Ascending aorta (tissue), 2 donors: Measurements from ENCODE around the gene CYFIP2. TPM values are rescaled to one million over a fixed set of nuclear protein-coding genes. Genes with fewer than 3 reads are reported as not detected.
A peak's percentile ranks its signal among the peaks of the same experiment; 100 is the strongest.

Source experiments
- DNase-seq, 2 donors: peaks; one replicate each; pipeline ENCODE4 v3.0.0-alpha.2; 2019; ENCODE audit warnings: low spot score in 2 of 2
- H3K27ac ChIP-seq, 2 donors: fragments of 200-600 bp; sonication (generic); one replicate each; pipeline ENCODE4 v1.5.1; 2016 to 2017; ENCODE audit warnings: mild to moderate bottlenecking in 1 of 2
- H3K27me3 ChIP-seq: fragments of 200-600 bp; sonication (generic); one replicate; pipeline ENCODE4 v1.5.1; 2017
- H3K36me3 ChIP-seq, 2 donors: fragments of 200-600 bp; sonication (generic); one replicate each; pipeline ENCODE4 v1.5.1; 2016
- H3K4me1 ChIP-seq, 2 donors: fragments of 200-600 bp; sonication (generic); one replicate each; pipeline ENCODE4 v1.5.1; 2016 to 2017; ENCODE audit warnings: mild to moderate bottlenecking in 1 of 2
- H3K4me3 ChIP-seq, 2 donors: fragments of 200-600 bp; sonication (generic); one replicate each; pipeline ENCODE4 v1.5.1; 2016 to 2017; ENCODE audit warnings: mild to moderate bottlenecking in 1 of 2
- H3K9me3 ChIP-seq, 2 donors: fragments of 200-600 bp; sonication (generic); one replicate each; pipeline ENCODE4 v1.5.1; 2016
- intact Hi-C: fragments of 100-400 bp; cut with DNase I; formaldehyde crosslinking; loops from one replicate; pipeline ENCODE4 v1.15.1; 2023
- total RNA-seq: library from RNA; depleted of rRNA; stranded (reverse); fragments of >200 nt; gene quantifications from one replicate; pipeline ENCODE4 v1.1.0, GENCODE V29; 2016
- TF ChIP-seq, protein P1 (sequence below), 3 experiments: fragments of 200-600 bp in 2 of 3; fragments of 450-650 bp in 1 of 3; sonication (generic) in 2 of 3; IDR thresholded peaks; one replicate each; pipeline ENCODE4 v1.5.1; 2016 to 2019; ENCODE audit warnings: antibody characterized with exemption in 3 of 3, mild to moderate bottlenecking in 1 of 3, moderate library complexity in 1 of 3

CYFIP2 gene
- total RNA-seq, 1 donor from 2014 or later: 78.1 TPM

DNA sequence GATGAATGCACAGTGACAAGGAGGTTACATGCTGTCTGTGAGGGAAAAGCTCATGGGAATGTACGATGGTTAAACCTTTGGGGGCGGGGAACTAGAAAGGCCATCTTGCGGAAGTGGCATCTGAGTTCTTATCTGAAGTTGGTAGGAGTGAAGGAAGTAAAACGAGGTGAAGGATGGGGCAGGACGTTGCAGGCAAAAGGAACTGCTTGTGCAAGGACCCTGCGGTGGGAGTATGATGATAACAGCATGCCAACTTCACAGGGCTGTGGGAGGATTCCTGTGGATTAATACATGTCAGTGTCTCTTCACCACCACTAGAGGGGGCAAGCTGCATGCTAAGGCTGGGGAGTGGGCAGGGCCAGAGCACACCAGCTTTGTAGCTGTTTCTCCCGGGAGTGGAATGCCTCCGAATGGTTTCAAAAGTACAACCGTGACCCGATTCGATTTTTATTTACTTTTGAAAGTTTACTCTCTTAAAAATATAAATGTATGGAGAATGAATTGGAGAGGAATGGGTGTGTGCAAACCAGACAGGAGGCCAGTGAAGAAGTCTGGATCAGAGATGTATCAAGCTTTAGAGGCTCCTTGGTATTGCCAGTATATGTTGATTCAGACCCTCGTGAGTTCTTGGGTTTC is 62.5 kb downstream of the CYFIP2 start:
- Histone ChIP-seq H3K36me3 (peaks cover 8 to 28% of the 10 kb centered on the region in 2 donors), H3K9me3 (no peaks in the 10 kb centered on the region), H3K4me1 (no peaks in the 10 kb centered on the region), H3K4me3 (peak overlapping the region; percentile 2 to 37), H3K27me3 (no peaks in the 10 kb centered on the region), H3K27ac (no peak overlapping the region)
- intact Hi-C loops: loop anchor here (1.0 to 5.0 kb wide), 3 partner anchors 147 to 414 kb away; partner anchors contain the start of gene LSM11
- DNase-seq: peak in 1 of 2 donors; percentile 70
- TF ChIP-seq, protein P1, sequence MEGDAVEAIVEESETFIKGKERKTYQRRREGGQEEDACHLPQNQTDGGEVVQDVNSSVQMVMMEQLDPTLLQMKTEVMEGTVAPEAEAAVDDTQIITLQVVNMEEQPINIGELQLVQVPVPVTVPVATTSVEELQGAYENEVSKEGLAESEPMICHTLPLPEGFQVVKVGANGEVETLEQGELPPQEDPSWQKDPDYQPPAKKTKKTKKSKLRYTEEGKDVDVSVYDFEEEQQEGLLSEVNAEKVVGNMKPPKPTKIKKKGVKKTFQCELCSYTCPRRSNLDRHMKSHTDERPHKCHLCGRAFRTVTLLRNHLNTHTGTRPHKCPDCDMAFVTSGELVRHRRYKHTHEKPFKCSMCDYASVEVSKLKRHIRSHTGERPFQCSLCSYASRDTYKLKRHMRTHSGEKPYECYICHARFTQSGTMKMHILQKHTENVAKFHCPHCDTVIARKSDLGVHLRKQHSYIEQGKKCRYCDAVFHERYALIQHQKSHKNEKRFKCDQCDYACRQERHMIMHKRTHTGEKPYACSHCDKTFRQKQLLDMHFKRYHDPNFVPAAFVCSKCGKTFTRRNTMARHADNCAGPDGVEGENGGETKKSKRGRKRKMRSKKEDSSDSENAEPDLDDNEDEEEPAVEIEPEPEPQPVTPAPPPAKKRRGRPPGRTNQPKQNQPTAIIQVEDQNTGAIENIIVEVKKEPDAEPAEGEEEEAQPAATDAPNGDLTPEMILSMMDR (IDR thresholded peaks at IDR 0.05): peak; percentile 79 to 91 (median 83)

DNA sequence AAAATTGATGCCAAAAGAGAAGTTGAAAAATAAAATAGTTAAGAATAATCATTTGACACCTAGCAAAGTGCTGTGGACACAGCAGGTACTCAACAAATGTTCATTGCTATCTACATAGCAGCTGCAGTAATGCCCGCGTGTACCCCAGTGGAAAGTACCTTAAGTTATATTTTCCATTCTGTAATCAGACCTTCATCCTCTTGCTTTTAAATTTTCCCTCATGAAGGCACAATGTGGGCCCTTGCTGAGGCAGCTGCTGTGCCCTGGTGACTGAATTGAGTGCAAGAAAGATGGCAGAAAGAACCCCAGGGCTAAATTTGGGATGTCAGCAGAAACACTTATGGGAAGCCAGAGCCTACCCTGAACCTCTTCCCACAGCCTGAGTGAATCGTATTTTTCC is 65.9 kb downstream of the CYFIP2 start:
- no peak overlapping the region for H3K27ac ChIP-seq
- H3K36me3 ChIP-seq: peaks cover 8 to 25% of the 10 kb centered on the region in 2 donors
- H3K27me3 ChIP-seq: no peaks in the 10 kb centered on the region
- no peaks in the 10 kb centered on the region for H3K4me1 ChIP-seq
- DNase-seq: no peak
- no peak overlapping the region for H3K4me3 ChIP-seq
- H3K9me3 ChIP-seq: no peaks in the 10 kb centered on the region
- TF ChIP-seq, protein P1 (IDR thresholded peaks at IDR 0.05): no peak
- intact Hi-C loops: no loop called here

DNA sequence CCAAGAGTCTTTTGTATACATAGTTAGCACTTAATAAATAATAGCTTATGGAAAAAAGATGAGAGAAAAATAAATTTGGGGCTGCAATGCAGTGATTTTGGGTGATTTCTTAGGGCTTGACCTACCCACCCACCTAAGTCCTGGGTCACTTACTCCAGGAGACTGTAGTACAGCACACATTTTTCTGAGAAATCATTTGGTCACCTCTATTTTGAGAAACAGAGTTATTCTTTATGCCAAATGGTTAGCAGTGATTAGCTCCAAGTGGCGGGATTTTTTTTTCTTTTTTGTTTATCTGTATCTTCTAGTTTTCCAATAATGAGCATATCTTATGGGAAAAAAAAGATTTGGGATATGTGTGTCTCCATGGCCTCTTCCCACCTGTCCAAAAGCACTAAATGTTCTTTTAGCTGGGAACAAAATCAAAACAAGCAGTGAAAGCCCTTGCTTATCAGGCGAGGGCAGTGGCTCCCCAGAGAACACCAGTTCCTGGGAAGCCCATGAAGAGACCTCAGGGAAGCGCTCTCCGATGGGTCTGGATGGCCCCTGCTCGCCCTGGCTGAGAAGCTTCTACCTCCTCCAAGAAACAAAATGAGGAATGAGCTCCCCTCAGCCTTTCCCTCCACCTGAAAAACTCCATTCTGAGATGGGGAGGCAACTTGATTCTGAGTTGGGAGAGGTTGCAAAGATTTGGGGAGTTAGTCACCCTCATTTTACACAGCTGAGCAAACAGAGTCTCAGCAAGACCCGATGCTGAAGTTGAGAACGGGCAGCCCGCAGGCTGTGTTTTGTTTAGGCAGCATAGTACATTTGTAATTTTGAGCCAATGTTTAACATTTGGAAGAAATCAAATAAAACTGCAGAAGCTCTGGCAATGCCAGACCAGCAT is 69.9 kb downstream of the CYFIP2 start:
- TF ChIP-seq, protein P1 (IDR thresholded peaks at IDR 0.05): no peak
- Histone ChIP-seq H3K4me3 (no peak overlapping the region), H3K27ac (no peak overlapping the region), H3K36me3 (peaks cover 7 to 37% of the 10 kb centered on the region in 2 donors), H3K27me3 (no peaks in the 10 kb centered on the region), H3K4me1 (no peaks in the 10 kb centered on the region), H3K9me3 (peaks cover 0 to 3% of the 10 kb centered on the region in 2 donors)
- DNase-seq: no peak
- intact Hi-C loops: no loop called here

- no peaks in the 10 kb centered on the region for H3K4me1 ChIP-seq
These were observed 70.5 kb downstream of the CYFIP2 start for GRCh38 chr5:157336423-157336744.

DNA sequence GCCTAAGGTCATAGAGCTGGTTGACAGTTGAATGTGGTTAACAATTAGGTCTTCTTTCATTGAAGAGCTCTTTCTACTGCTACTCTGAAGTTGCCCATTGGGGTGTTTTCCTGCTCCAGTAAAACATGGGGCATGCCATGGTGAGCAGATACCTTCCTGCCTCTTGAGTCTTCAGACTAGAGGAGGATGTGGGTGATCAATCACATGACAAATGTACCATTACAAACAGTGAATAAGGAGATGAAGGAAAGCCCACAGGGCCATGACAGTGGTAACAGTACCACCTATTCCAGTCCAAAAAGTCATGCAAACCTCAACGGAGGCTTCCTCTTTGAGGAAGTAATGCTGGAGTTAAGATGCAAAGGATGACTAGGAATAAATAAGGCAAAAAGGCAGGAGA is 73.5 kb downstream of the CYFIP2 start:
- no peak for DNase-seq
- no peak overlapping the region for H3K4me3 ChIP-seq
- H3K4me1 ChIP-seq: no peaks in the 10 kb centered on the region
- no peaks in the 10 kb centered on the region for H3K27me3 ChIP-seq
- TF ChIP-seq, protein P1 (IDR thresholded peaks at IDR 0.05): no peak
- H3K9me3 ChIP-seq: peaks cover 0 to 3% of the 10 kb centered on the region in 2 donors
- H3K27ac ChIP-seq: no peak overlapping the region
- H3K36me3 ChIP-seq: peaks cover 0 to 23% of the 10 kb centered on the region in 2 donors
- intact Hi-C loops: no loop called here

More at GRCh38 chr5:157336423-157336744, 70.5 kb downstream of the CYFIP2 start:
- no peak for DNase-seq
- H3K4me3 ChIP-seq: no peak overlapping the region
- TF ChIP-seq, protein P1 (IDR thresholded peaks at IDR 0.05): no peak
- intact Hi-C loops: no loop called here
- peaks cover 5 to 37% of the 10 kb centered on the region in 2 donors for H3K36me3 ChIP-seq
- H3K27ac ChIP-seq: no peak overlapping the region
- no peaks in the 10 kb centered on the region for H3K27me3 ChIP-seq
- peaks cover 0 to 3% of the 10 kb centered on the region in 2 donors for H3K9me3 ChIP-seq
